Colon (tissue), 2 donors: Measurements from ENCODE around the gene CBX2.

Experiments
- FAIRE-seq: peaks from 2 replicates; lab custom pipeline; 2012; peaks lifted over from hg19 to GRCh38; lab: Jason Lieb, UNC
- donor health status: control.
- donor health status: control.

The CBX2 gene

DNA sequence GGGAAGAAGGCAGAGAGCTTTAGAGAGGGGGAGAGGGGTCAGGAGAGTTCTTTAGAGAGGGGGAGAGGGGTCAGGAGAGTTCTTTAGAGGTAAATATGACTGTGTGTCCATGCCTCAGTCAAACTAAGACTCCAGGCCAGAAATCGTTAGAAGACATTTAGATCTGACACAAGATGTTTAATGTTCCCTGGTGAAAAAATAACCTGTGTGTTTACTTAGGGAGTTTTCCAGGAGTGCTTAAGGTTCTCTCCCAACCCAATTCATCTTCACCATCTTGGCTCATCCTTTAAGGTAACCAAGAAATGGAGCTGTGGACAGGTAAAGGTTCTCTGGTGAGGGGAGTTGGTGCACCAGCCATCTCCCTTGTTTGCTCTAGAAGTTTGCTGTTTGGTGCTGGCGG lies 51.5 kb downstream of the CBX2 start:
- FAIRE-seq: no peak

DNA sequence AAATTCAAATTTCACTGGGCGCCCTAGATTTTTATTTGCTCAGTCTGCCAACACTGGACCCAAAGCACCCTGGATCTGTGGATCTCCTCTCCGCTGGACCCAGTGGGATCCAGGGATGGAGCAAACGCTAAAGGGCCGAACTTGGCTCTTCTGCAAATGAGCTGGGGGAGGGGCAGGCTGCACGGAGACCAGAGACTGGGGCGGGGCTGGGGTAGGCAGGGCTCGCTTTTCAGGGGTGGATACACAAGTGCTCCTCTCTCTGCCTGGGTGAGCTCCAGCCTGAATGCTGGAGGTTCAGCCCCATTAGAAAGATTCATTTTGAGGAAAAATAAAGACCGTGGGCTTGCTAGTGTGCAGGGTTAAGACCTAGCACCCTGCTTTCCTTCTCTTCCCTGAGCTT lies 52.4 kb downstream of the CBX2 start:
- FAIRE-seq: no peak

DNA sequence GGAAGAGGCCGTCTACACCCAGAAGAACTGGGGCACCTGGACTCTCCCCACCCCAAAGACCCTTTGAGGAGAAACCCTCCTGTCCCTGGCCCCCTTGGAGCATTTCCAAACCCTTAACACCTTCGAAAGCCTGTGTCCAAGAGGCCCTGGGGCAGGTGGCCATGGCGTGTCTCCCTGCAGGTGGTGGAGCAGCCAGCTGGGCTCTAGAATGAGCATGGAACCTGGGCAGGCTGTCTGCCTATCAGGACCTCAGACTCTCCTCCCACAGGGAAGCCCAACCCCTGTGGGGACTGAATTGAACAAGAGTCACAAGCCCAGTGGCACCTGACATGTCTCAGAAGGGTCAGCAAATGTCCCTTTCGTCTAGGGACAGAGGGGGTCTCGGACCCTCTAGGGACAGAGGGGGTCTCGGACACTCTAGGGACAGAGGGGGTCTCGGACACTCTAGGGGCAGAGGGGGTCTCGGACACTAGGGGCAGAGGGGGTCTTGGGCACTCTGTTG lies 52.9 kb downstream of the CBX2 start:
- no peak for FAIRE-seq

DNA sequence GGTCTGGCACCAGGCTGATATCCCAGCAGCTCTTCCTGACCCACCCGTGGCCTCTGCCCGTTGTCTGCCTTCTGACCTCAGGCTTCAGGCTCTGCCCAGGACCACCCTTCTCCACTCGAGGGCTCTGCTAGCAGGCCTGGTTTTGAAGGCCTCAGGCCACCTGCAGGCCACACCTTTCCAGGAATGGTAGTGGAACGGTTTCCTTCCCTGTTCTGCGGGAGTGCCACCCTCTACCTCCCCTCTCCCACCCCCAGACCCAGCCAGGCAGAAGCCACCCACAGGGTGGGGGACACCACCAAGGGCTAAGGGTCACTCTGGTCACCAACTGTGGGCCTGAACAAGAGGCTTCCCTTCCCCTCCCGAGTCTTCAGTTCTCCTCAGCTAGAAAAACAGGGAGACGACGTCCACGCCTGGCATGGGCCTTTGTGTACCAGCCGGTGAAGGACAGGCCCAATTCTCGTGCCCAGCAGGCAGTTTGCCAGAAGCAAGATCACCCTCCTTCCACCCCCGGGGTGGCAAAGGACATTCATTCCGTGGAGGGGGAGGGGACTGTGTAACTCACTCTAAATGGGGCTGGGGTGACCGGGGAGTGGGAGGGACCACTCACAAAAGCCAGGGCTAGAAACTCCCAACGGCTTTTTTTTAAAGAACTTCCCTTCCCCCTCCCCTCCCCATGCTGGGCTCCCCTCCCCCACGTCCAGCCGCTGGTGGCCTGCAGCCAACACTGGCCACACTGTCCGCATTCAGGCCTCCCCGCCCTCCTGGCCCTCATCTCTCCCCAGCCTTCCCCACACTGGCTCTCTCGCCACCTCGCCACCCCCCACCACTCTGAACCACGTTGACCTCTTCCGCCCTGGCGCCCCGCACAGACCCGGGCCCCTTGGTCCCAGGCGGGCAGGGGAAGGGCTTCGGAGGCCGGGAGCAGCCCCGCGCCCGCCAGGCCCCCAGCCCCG lies 53.6 kb downstream of the CBX2 start:
- no peak for FAIRE-seq

DNA sequence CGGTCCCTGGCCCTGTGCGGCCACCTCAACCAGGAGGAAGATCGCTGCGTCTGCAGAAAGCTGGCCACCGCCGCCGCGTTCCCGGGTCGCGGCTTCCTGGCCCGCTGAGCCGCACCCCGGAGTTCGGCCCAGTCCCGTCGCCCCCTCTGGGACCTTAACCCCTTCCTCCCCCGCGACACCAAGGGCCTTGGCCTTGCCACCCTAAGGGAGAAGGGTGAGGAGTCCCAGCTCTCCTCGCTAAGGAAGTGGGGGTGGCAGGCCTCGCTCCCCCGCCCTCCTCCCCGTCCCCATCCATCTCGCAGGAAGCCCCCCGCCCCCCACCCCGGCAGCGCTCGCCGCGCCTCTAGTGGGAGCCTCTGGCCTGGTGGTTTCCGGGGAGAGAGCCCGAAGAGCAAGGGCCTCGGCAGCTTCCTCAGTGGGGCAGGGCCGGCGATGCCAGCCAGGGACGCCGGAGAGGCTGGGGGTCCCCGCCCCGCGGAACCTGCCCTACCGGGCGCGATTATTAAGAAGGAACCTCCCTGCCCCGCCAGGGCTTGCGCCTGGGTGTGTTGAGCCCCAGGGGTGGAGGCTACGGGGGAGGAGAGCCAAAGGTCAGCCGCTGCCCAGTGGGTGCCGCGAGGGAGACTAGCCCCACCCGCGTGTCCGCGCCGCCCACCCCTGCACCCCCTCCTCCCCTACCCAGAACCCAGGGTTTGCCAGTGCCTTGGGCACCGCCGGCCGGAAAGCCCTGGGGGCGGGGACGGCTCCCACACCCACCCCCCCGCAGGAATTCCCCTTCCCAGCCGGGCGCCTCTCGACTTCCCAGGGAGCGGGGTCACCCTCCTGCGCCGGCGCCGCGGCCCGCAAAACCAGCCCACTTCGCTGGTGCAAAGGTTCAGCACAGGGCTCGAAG lies 54.5 kb downstream of the CBX2 start:
- no peak for FAIRE-seq

DNA sequence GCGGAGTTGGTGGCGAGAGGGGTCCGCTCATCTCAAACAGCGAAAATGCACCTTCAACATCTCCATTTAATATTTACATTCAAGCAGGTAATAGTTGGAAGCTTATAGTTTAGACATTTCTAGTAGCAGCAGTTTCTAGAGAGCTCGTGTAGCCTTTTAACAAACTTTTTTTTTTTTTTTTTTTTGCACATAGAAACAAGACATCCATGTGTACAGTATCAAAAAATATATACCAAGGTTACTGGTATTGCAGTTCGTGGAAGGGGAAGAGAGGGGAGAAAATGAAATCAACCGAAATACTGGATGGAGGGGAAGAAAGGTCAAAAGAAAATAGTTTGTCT lies 55.1 kb downstream of the CBX2 start:
- no peak for FAIRE-seq

DNA sequence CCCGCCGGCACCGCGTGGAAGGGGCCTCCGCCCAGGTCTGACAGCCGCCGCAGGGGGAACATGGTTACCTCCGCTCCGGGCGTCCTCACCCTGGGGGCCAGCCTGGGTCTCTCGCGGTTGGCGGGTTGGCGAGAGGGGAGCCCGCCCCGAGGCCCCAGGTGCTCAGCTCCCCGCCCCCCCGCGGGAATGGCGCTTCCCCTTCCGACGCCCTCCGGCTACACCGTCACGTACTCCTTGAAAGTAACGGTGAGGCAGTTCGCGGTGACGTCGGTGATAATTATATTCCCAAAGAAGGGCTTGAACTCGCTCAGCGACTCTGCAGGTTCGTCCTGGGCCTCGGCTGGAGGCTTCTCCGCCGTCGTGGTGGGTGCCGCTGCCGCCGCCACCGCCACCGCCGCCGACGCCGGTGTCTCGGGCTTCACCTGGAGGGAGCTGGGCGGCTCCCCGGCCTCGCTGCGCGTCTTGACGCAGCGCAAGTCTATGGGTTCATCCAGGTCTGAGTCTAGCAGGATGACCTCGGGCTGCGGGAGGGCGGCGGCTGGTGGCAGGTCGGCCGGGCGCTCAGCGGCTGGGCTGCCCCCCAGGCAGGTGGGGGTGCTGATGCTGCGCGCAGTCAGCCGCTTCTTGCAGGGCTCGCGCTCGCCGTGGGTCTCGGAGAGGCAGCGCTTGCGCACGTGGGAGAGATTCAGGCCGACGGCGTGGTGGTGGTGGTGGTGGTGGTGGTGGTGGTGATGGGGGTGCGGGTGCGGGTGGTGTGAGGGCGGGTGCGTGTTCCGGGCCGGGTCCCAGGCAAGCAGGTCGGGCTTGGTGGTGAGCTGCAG lies 56.0 kb downstream of the CBX2 start:
- FAIRE-seq: no peak

DNA sequence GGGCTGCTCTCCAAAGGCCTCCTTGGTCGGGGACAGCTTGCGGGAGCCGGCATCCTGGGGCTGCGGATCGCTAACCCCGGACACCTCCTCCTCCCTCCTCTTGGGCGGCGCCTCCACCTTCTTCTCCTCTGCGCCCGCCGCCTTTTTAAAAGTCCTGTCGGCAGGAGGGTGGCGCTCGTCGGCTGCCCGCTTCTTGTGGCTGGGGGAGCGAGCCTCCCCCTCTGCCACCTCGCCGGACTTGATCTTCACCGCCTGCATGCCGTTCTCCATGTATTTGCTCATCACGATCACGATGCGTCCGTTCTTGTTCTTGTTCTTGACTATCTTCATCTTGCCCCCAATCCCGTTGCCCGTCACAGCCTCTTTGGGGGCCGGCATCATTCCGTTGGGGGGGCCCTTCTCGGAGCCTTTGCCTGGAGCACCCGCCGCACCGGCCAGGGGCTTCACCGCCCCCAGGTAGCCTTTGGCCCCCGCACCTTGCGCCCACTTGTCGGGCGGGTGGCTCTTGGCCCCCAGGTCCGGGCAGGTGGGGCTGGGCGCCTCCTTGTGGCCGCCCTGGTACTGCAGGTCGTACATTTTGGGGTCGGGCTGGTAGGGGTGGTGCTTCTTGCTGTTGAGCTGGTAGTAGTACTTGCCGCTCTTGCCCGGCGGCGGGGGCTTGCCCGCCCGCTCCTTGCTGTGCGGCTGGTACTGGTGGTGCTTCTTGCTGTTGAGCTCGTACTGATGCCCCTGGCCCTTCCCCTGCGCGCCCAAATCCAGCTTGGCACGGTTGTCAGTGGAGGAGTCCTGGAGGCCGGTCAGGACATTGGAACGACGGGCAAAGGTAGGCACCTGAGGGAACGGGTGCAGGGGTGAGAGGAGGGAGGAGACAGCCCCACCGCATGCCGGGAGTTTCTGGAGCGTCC lies 56.9 kb downstream of the CBX2 start:
- FAIRE-seq: no peak

DNA sequence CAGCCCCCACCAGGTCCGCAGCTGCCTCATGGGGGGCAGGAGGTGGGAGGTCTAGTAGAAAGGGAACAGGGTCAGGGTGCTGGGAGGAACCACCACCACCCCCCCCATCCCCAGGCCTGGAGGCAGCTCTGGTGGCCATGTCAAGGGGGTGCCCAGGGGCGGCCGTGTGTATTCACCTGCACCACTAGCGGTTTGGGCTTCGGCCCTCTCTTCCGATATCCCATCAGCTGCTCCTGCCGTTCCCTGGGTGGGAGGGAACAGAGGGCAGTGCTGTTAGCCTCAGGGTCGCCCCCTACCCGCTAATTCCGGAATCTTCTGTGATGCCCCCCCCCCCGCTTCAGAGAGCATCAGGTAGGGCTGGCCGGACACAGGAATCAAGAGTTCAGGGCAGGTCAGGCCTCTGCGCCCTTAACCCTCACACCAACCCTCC lies 57.5 kb downstream of the CBX2 start:
- no peak for FAIRE-seq

DNA sequence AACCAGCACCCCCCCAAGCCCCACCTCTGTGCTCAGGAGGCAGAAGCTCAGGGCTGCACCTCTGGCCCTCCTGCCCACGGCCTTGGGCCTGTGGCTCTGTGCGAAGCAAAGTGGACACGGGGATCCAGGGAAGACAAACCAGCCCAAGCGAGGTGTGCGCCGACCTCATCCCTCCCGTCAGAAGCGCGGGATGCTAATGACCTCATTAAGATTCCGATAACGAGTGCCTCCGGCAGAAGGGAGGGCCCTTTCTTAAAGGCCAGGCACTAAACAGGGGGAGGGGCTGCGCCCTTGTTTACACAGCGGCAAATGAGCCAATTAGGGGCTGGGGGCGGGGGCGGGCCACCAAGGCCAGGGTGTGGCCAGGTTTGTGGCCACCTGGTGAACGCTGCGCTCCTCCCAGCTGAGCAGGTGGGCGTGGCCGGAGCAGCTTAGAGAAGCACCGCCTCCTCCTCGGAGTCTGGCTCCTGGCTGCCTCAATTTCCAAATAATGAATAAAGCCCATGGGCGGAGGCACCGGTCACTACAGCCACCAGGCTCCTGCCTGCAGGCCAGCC lies 58.1 kb downstream of the CBX2 start:
- no peak for FAIRE-seq

DNA sequence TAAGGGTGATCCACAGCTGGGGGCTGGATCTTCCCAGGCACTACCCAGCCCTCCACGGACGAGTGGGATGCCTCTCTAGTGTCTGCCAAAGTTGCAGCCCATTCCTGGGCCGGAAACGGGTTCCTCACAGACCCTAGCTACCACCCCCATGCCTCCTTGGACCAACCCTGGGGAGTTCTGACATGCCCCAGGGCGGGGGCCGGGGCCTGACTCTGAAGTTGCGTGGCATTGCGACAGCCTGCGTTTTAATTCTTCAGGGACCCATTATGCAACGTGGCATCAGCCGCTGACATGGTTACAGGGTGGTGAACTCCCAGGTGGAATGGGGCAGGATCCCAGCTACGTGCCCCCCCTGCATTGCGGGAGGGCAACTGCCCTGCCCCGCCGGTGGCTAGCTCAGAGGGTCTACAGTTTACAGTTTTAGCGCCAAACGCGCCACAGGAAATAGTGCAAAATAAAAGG lies 58.6 kb downstream of the CBX2 start:
- FAIRE-seq: no peak

DNA sequence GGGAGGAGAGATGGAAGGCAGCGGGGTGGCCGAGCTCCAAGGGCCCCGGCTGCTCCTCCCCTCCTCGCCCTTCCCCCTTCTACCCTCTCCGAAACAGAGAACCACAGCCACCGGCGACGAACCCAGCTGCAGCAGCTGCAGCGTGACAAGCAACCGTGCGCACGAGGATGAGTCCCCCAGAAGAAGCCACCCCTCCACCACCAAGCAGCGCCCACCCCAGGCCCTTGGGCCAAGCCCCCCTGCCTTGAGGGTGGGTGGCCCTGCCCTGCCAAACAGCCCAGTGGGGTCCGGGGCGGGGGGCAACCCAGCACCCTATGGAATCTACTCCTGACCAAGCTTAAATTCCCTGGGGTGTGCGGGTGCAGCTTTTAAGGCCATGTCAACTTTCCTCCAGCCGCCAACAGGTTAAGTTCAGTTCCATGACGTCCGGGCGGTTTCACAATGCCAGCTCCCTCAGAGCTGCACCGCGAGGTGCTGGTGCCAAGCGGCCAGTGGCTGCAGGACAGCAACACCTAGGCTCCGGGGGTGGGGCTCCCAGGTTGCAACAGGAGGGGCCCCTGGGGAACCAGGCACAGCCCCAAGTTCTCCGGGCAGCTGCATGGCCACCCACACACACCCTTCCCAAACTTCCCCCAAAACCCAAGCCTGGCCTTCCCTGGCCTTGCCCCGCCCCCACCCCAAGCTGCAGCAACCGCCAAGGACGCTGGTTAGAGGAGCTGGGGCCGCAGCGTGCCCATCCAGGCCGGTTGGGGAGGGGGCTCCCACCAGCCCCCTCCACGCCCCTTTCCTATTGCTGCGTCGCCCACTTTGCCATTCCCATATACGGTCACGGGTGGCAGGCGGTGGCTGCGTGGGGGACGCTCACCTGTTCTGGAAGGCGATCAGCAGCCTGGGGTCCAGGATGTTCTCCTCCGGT lies 59.3 kb downstream of the CBX2 start:
- no peak for FAIRE-seq
